ENCODE results near the gene ZDHHC21.
A peak's percentile ranks its signal among the peaks of the same experiment; 100 is the strongest.

GRCh38 chr9:14693251-14693861 lies at the start of gene ZDHHC21:
- TF ChIP-seq CTCF (IDR thresholded peaks at IDR 0.05) (no peak), POLR2A (IDR thresholded peaks at IDR 0.05) (no peak), EP300 (IDR thresholded peaks at IDR 0.05) (peak in 1 of 2 donors; percentile 31)
